HEK293 (cell line): ENCODE results near the gene PLEKHJ1.

ENCODE experiments used
- CTCF ChIA-PET: fragments of 350-600 bp; formaldehyde crosslinking; extraction: SDS; loops from one replicate; lab custom pipeline; 2021; ENCODE audit warnings: antibody characterized with exemption; lab: Yijun Ruan, JAX
- POLR2A ChIA-PET: fragments of 300-600 bp; formaldehyde crosslinking; extraction: SDS; loops from one replicate; lab custom pipeline; 2020; ENCODE audit warnings: antibody characterized with exemption, inconsistent platforms; lab: Yijun Ruan, JAX
- H3K27ac ChIP-seq: fragments of 200-500 bp; sonication (Bioruptor generic); 2 replicates; pipeline ENCODE4 v1.5.1; 2014; ENCODE audit warnings: low read depth, low read length, control low read depth, inconsistent platforms; ENCODE audit errors: extremely low read depth
- H3K36me3 ChIP-seq, 2 experiments: fragments of 200-500 bp in 1 of 2; sonication (Bioruptor generic) in 1 of 2; 1 replicate in 1 of 2; 2 replicates in 1 of 2; pipeline ENCODE4 v1.5.1; 2014 to 2017; ENCODE audit warnings: inconsistent platforms in 2 of 2, low read length in 2 of 2; ENCODE audit not compliant: control insufficient read depth in 2 of 2, insufficient read depth in 1 of 2
- H3K4me1 ChIP-seq: fragments of 200-500 bp; sonication (Bioruptor generic); 2 replicates; pipeline ENCODE4 v1.5.1; 2014; ENCODE audit warnings: mild to moderate bottlenecking, low read length, inconsistent platforms; ENCODE audit not compliant: control insufficient read depth, insufficient read depth
- H3K4me3 ChIP-seq: 2 replicates; pipeline ENCODE4 v1.5.1; 2011; ENCODE audit warnings: low read depth, mild to moderate bottlenecking, control low read depth, low read length, moderate library complexity
- H3K9me3 ChIP-seq: fragments of 200-500 bp; sonication (Bioruptor generic); 2 replicates; pipeline ENCODE4 v1.5.1; 2014; ENCODE audit warnings: low read depth, low read length, inconsistent platforms; ENCODE audit not compliant: control insufficient read depth, insufficient read depth
- BCL11B ChIP-seq: fragments of 450-650 bp; formaldehyde crosslinking; IDR thresholded peaks from 2 replicates; pipeline ENCODE4 v1.5.1; 2016; ENCODE audit warnings: low read depth, missing biosample characterization, missing genetic modification characterization
- ELK4 ChIP-seq: IDR thresholded peaks from 2 replicates; pipeline ENCODE4 v1.6.1; 2011; ENCODE audit warnings: mild to moderate bottlenecking, low read depth, low read length, borderline replicate concordance
- GLIS1 ChIP-seq: fragments of 450-650 bp; formaldehyde crosslinking; IDR thresholded peaks from 2 replicates; pipeline ENCODE4 v1.5.1; 2016; ENCODE audit warnings: missing biosample characterization, missing genetic modification characterization
- GLIS2 ChIP-seq: fragments of 450-650 bp; formaldehyde crosslinking; IDR thresholded peaks from 2 replicates; pipeline ENCODE4 v1.5.1; 2016; ENCODE audit warnings: missing biosample characterization, missing genetic modification characterization
- HIC1 ChIP-seq: fragments of 450-650 bp; formaldehyde crosslinking; IDR thresholded peaks from 2 replicates; pipeline ENCODE4 v1.5.1; 2016; ENCODE audit warnings: missing biosample characterization, missing genetic modification characterization
- IKZF3 ChIP-seq: fragments of 450-650 bp; IDR thresholded peaks from 2 replicates; pipeline ENCODE4 v1.5.0; 2018; ENCODE audit warnings: missing biosample characterization, mild to moderate bottlenecking, missing genetic modification characterization, moderate library complexity
- KLF10 ChIP-seq: fragments of 450-650 bp; IDR thresholded peaks from 2 replicates; pipeline ENCODE4 v1.5.1; 2018; ENCODE audit warnings: missing biosample characterization, mild to moderate bottlenecking, missing genetic modification characterization
- OVOL3 ChIP-seq: fragments of 450-650 bp; formaldehyde crosslinking; IDR thresholded peaks from 2 replicates; pipeline ENCODE4 v1.5.1; 2016; ENCODE audit warnings: missing biosample characterization, missing genetic modification characterization
- PATZ1 ChIP-seq: fragments of 450-650 bp; formaldehyde crosslinking; IDR thresholded peaks from 2 replicates; pipeline ENCODE4 v1.5.1; 2016; ENCODE audit warnings: missing biosample characterization, missing genetic modification characterization
- PRDM1 ChIP-seq: fragments of 450-650 bp; formaldehyde crosslinking; IDR thresholded peaks from 2 replicates; pipeline ENCODE4; 2016; ENCODE audit warnings: missing biosample characterization, missing genetic modification characterization
- SP3 ChIP-seq: fragments of 450-650 bp; formaldehyde crosslinking; IDR thresholded peaks from 2 replicates; pipeline ENCODE4 v1.5.1; 2016; ENCODE audit warnings: missing biosample characterization, missing genetic modification characterization
- SP7 ChIP-seq: fragments of 450-650 bp; formaldehyde crosslinking; IDR thresholded peaks from 2 replicates; pipeline ENCODE4 v1.5.1; 2016; ENCODE audit warnings: missing biosample characterization, missing genetic modification characterization
- WT1 ChIP-seq: fragments of 450-650 bp; formaldehyde crosslinking; IDR thresholded peaks from 2 replicates; pipeline ENCODE4 v1.5.1; 2016; ENCODE audit warnings: missing biosample characterization, missing genetic modification characterization
- YY1 ChIP-seq: fragments of 450-650 bp; formaldehyde crosslinking; IDR thresholded peaks from 2 replicates; pipeline ENCODE4 v1.5.1; 2018; ENCODE audit warnings: missing biosample characterization, missing genetic modification characterization
- YY2 ChIP-seq: fragments of 450-650 bp; formaldehyde crosslinking; IDR thresholded peaks from 2 replicates; pipeline ENCODE4 v1.5.1; 2016; ENCODE audit warnings: missing biosample characterization, missing genetic modification characterization
- ZBTB17 ChIP-seq: fragments of 450-650 bp; formaldehyde crosslinking; IDR thresholded peaks from 2 replicates; pipeline ENCODE4 v1.5.1; 2016; ENCODE audit warnings: missing biosample characterization, missing genetic modification characterization
- ZBTB20 ChIP-seq: fragments of 450-650 bp; formaldehyde crosslinking; IDR thresholded peaks from 2 replicates; pipeline ENCODE4 v1.5.1; 2016; ENCODE audit warnings: missing biosample characterization, missing genetic modification characterization
- ZBTB48 ChIP-seq: fragments of 450-650 bp; formaldehyde crosslinking; IDR thresholded peaks from 2 replicates; pipeline ENCODE4 v1.5.1; 2016; ENCODE audit warnings: missing biosample characterization, missing genetic modification characterization
- ZBTB49 ChIP-seq: fragments of 450-650 bp; formaldehyde crosslinking; IDR thresholded peaks from 2 replicates; pipeline ENCODE4 v1.5.1; 2016; ENCODE audit warnings: missing biosample characterization, missing genetic modification characterization, low read depth
- ZEB2 ChIP-seq: fragments of 450-650 bp; formaldehyde crosslinking; IDR thresholded peaks from 2 replicates; pipeline ENCODE4 v1.5.1; 2016; ENCODE audit warnings: missing biosample characterization, missing genetic modification characterization
- ZNF324 ChIP-seq: fragments of 450-650 bp; formaldehyde crosslinking; IDR thresholded peaks from 2 replicates; pipeline ENCODE4 v1.5.1; 2016; ENCODE audit warnings: missing biosample characterization, missing genetic modification characterization
- ZNF423 ChIP-seq: fragments of 450-650 bp; formaldehyde crosslinking; IDR thresholded peaks from 2 replicates; pipeline ENCODE4 v1.5.1; 2016; ENCODE audit warnings: missing biosample characterization, missing genetic modification characterization
- ZNF426 ChIP-seq: fragments of 450-650 bp; formaldehyde crosslinking; IDR thresholded peaks from 2 replicates; pipeline ENCODE4 v1.5.1; 2017; ENCODE audit warnings: missing biosample characterization, missing genetic modification characterization, mild to moderate bottlenecking, inconsistent platforms, moderate library complexity
- ZNF501 ChIP-seq: fragments of 450-650 bp; formaldehyde crosslinking; IDR thresholded peaks from 2 replicates; pipeline ENCODE4 v1.5.1; 2016; ENCODE audit warnings: missing biosample characterization, missing genetic modification characterization
- ZNF610 ChIP-seq: fragments of 450-650 bp; formaldehyde crosslinking; IDR thresholded peaks from 2 replicates; pipeline ENCODE4 v1.5.1; 2016; ENCODE audit warnings: missing biosample characterization, missing genetic modification characterization, borderline replicate concordance
- ZNF624 ChIP-seq: fragments of 450-650 bp; formaldehyde crosslinking; IDR thresholded peaks from 2 replicates; pipeline ENCODE4 v1.5.1; 2017; ENCODE audit warnings: missing biosample characterization, missing genetic modification characterization
- ZNF658 ChIP-seq: fragments of 450-650 bp; formaldehyde crosslinking; IDR thresholded peaks from 2 replicates; pipeline ENCODE4; 2016; ENCODE audit warnings: missing biosample characterization, missing genetic modification characterization
- ZNF777 ChIP-seq: fragments of 450-650 bp; formaldehyde crosslinking; IDR thresholded peaks from 2 replicates; pipeline ENCODE4 v1.5.1; 2017; ENCODE audit warnings: missing biosample characterization, missing genetic modification characterization, borderline replicate concordance
- ZSCAN5A ChIP-seq: fragments of 450-650 bp; formaldehyde crosslinking; IDR thresholded peaks from 2 replicates; pipeline ENCODE4 v1.5.1; 2016; ENCODE audit warnings: missing biosample characterization, missing genetic modification characterization

PLEKHJ1 gene

GRCh38 chr19:2249010-2249866, 13.1 kb upstream of the PLEKHJ1 start, which contains the start of gene AMH:
Gene AMH, plus strand, starts transcription at chr19:2249323. Its CDS starts 10 bp downstream, at chr19:2249333.
- no peaks in the 10 kb centered on the region for H3K4me1 ChIP-seq
- no peak within 1 kb of the TSS for H3K4me3 ChIP-seq
- no peaks in the 10 kb centered on the region for H3K9me3 ChIP-seq
- POLR2A ChIA-PET: interaction anchor here (0.6 to 3.4 kb wide), 3 partner anchors 11 to 26 kb away, joined by 3 to 14 read pairs (median 7); partner anchors contain the start of gene PLEKHJ1
- H3K27ac ChIP-seq: peak within 1 kb of the TSS; percentile 31; the same call in 1 of the 2 replicates
- CTCF ChIA-PET: interaction anchor here (0.6 to 1.5 kb wide), 2 partner anchors 13 to 14 kb away, joined by 3 to 7 read pairs; no protein-coding TSS in a partner anchor
- peaks cover 9 to 48% of the 10 kb centered on the region in 2 experiments for H3K36me3 ChIP-seq
- TF ChIP-seq KLF10 (tag by site-specific recombination) (no peak), HIC1 (tag by site-specific recombination) (peak; percentile 76), WT1 (tag by site-specific recombination) (no peak), BCL11B (tag by site-specific recombination) (peak; percentile 90), ZNF610 (no peak), GLIS1 (tag by site-specific recombination) (peak; percentile 43; the same call in 1 of the 2 replicates), ZNF777 (tag by site-specific recombination) (no peak), ZNF324 (tag by site-specific recombination) (no peak), ZNF501 (tag by site-specific recombination) (no peak), ZBTB20 (tag by site-specific recombination) (no peak), ELK4 (no peak), OVOL3 (tag by site-specific recombination) (no peak), GLIS2 (tag by site-specific recombination) (peak; percentile 68), ZBTB17 (tag by site-specific recombination) (no peak), ZNF426 (tag by site-specific recombination) (no peak), YY1 (tag by site-specific recombination) (no peak), ZNF624 (no peak), SP7 (tag by site-specific recombination) (no peak), SP3 (tag by site-specific recombination) (no peak), YY2 (tag by site-specific recombination) (no peak), PATZ1 (tag by site-specific recombination) (peak; percentile 18; the same call in 1 of the 2 replicates), ZBTB49 (tag by site-specific recombination) (no peak), ZNF658 (tag by site-specific recombination) (no peak), ZBTB48 (no peak), PRDM1 (tag by site-specific recombination) (no peak), ZEB2 (tag by site-specific recombination) (no peak), ZSCAN5A (tag by site-specific recombination) (no peak), IKZF3 (tag by site-specific recombination) (0 out of 2 replicates have a peak, but pooled peaks have one; percentile 29), ZNF423 (tag by site-specific recombination) (no peak)
